ENCODE data around the gene KRT77.

GRCh38 chr12:52740584-52740983 lies 37.3 kb upstream of the KRT77 start:
- TF ChIP-seq CTCF (conservative IDR thresholded peaks at IDR 0.05 in 1 of 2, IDR thresholded peaks at IDR 0.05 in 1 of 2; ENCODE audit: low read depth in 1 of 2, low read length in 2 of 2) (no peak), EZH2 (IDR thresholded peaks at IDR 0.05; ENCODE audit: low read length, missing control alignments) (no peak)
